Testis (tissue), 2 donors: ENCODE results near the gene CCDC182.

Experiments
- POLR2A ChIP-seq: fragments of 450-650 bp; IDR thresholded peaks from one replicate; pipeline ENCODE4 v1.6.1; 2017; ENCODE audit warnings: antibody characterized with exemption, mild to moderate bottlenecking, moderate library complexity
- TF ChIP-seq, protein P1 (sequence below), 3 experiments: fragments of 450-650 bp in 2 of 3; fragments of 200-600 bp in 1 of 3; sonication (generic) in 1 of 3; IDR thresholded peaks; one replicate each; pipeline ENCODE4 v1.5.1; 2016 to 2019; ENCODE audit warnings: antibody characterized with exemption in 3 of 3, mild to moderate bottlenecking in 2 of 3, moderate library complexity in 1 of 3

DNA sequence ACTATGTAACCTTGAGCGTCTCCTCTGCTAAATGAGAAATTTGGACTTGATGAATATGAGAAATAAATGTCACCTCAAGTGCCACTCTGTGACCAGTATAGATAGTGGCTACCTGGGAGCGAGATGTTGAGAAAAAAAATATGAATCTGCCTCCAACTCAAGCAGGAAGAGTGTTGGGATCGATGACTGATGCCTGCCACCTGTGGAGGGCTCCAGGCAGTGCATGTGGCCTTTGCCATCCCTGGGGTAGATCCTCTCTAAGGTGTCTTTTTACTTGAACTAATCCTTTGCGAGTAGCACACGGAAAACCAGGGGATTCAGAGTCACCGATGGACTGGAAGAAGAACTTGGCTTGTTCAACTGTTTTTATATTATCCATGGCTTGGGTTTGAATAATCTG lies 9.4 kb downstream of the CCDC182 start:
- TF ChIP-seq, protein P1, sequence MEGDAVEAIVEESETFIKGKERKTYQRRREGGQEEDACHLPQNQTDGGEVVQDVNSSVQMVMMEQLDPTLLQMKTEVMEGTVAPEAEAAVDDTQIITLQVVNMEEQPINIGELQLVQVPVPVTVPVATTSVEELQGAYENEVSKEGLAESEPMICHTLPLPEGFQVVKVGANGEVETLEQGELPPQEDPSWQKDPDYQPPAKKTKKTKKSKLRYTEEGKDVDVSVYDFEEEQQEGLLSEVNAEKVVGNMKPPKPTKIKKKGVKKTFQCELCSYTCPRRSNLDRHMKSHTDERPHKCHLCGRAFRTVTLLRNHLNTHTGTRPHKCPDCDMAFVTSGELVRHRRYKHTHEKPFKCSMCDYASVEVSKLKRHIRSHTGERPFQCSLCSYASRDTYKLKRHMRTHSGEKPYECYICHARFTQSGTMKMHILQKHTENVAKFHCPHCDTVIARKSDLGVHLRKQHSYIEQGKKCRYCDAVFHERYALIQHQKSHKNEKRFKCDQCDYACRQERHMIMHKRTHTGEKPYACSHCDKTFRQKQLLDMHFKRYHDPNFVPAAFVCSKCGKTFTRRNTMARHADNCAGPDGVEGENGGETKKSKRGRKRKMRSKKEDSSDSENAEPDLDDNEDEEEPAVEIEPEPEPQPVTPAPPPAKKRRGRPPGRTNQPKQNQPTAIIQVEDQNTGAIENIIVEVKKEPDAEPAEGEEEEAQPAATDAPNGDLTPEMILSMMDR (IDR thresholded peaks at IDR 0.05): no peak
- no peak for TF ChIP-seq POLR2A
